ENCODE data around the gene ZMYND11.

- TF ChIP-seq YY1 (IDR thresholded peaks at IDR 0.05; ENCODE audit: low read depth) (no peak), CTCF (IDR thresholded peaks at IDR 0.05) (no peak), USF2 (IDR thresholded peaks at IDR 0.05; ENCODE audit: borderline replicate concordance, low read depth, low read length) (no peak), GABPA (IDR thresholded peaks at IDR 0.05; ENCODE audit: low read depth) (no peak), RFX5 (IDR thresholded peaks at IDR 0.05; ENCODE audit: low read length) (no peak), JUND (IDR thresholded peaks at IDR 0.05) (no peak), GATA2 (CRISPR knock-in tag; IDR thresholded peaks at IDR 0.05) (no peak), EZH2phosphoT487 (IDR thresholded peaks at IDR 0.05; ENCODE audit: borderline replicate concordance, low read depth) (no peak), REST (IDR thresholded peaks at IDR 0.05; ENCODE audit: low read depth, low read length) (no peak)
Observed at GRCh38 chr10:92846-93245, 42.4 kb upstream of the ZMYND11 start.

Data from SK-N-SH (cell line).